Small intestine (tissue), 7 donors: ENCODE data around the gene CRABP2. TPM values are rescaled to one million over a fixed set of nuclear protein-coding genes. Genes with fewer than 3 reads are reported as not detected.

Experiments used
- DNase-seq, 2 donors: peaks; one replicate each; pipeline versions ENCODE4 v3.0.0 to v3.0.0-alpha.2; 2013
- FAIRE-seq: peaks from 2 replicates; lab custom pipeline; 2012; peaks lifted over from hg19 to GRCh38; lab: Jason Lieb, UNC
- H3K27ac ChIP-seq, 3 donors: one replicate each; pipeline ENCODE4 v1.5.1; 2013; ENCODE audit warnings: low read length in 2 of 3, mild to moderate bottlenecking in 2 of 3, control low read depth in 1 of 3, inconsistent platforms in 1 of 3, low read depth in 1 of 3, moderate library complexity in 1 of 3
- H3K27me3 ChIP-seq, 3 donors: one replicate each; pipeline ENCODE4 v1.6.1; 2013; ENCODE audit warnings: low read length in 3 of 3, inconsistent platforms in 1 of 3; ENCODE audit not compliant: control insufficient read depth in 3 of 3, insufficient read depth in 3 of 3
- H3K36me3 ChIP-seq, 3 donors: one replicate each; pipeline ENCODE4 v1.6.1; 2013; ENCODE audit warnings: low read length in 3 of 3, inconsistent platforms in 1 of 3, low read depth in 1 of 3, mild to moderate bottlenecking in 1 of 3, moderate library complexity in 1 of 3; ENCODE audit not compliant: control insufficient read depth in 3 of 3, insufficient read depth in 2 of 3
- H3K4me1 ChIP-seq, 3 donors: one replicate each; pipeline ENCODE4 v1.6.1; 2013; ENCODE audit warnings: low read length in 2 of 3, inconsistent platforms in 1 of 3, low read depth in 1 of 3, mild to moderate bottlenecking in 1 of 3, moderate library complexity in 1 of 3; ENCODE audit not compliant: control insufficient read depth in 3 of 3, insufficient read depth in 2 of 3
- H3K4me3 ChIP-seq, 3 donors: one replicate each; pipeline ENCODE4 v1.5.1; 2013; ENCODE audit warnings: low read length in 3 of 3, control low read depth in 1 of 3, inconsistent platforms in 1 of 3, low read depth in 1 of 3, mild to moderate bottlenecking in 1 of 3, moderate library complexity in 1 of 3
- H3K9me3 ChIP-seq, 2 donors: one replicate each; pipeline ENCODE4 v1.6.1; 2013; ENCODE audit warnings: low read depth in 1 of 2, low read length in 1 of 2; ENCODE audit not compliant: control insufficient read depth in 2 of 2, insufficient read depth in 1 of 2
- WGBS, 3 donors: extraction: QIAGEN DNeasy Blood & Tissue Kit; methylation state at CpG; one replicate each; pipeline ENCODE4 v1.1.7; 2013; 5-methylcytosine and 5-hydroxymethylcytosine counted together
- polyA plus RNA-seq, 4 donors: library from polyadenylated mRNA; stranded (reverse) in 3 of 4; unstranded in 1 of 4; fragments of 200-250 nt in 3 of 4; fragments of 120-200 nt in 1 of 4; gene quantifications; one replicate each; pipeline versions ENCODE4 v1.2.1 to v1.2.3, GENCODE V29; 2013
- donor health status: healthy with polysubstance abuse.
- donor health status: control.
- donor health status: control.
- donor health status: Bipolar disorder and iron deficiency.
- donor health status: healthy.

The CRABP2 gene
- polyA plus RNA-seq, 4 donors, result 0.81 to 3.1 (median 1.4) TPM

DNA sequence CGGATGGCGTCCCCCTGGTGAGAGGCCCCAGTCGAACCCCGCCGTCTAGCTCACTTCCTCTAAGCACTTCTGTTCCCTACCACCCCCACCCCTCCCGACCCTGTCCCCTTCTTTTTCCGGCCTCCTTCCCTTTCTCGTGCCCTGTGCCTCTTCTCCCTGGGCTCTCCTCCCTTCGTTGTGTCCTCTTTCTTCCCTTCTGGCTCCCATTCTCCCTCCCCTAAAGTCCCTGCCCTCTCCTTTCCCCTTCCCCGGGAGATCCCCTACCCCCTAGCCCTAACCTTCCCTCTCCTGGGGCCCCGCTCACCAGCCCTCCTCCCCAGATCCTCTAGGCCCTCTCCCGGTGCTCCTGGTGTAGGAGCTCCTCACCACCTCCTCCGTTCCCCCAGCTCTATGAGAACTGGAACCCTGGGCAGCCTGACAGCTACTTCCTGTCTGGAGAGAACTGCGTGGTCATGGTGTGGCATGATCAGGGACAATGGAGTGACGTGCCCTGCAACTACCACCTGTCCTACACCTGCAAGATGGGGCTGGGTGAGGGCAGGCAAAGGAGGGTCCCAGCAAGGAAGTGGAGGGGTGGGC is 47.6 kb downstream of the CRABP2 start:
- H3K27ac ChIP-seq, result no peak overlapping the region
- DNase-seq (no peak), FAIRE-seq (no peak)
- WGBS, 3 donors, result 16 to 28% (median 22%) methylated on average over 15 of the region's 15 CpGs
- no peak overlapping the region for H3K4me3 ChIP-seq
- H3K36me3 ChIP-seq, result peaks cover 0 to 16% (median 0%) of the 10 kb centered on the region in 3 donors
- H3K9me3 ChIP-seq, result no peaks in the 10 kb centered on the region
- peaks cover 0 to 23% (median 0%) of the 10 kb centered on the region in 3 donors for H3K27me3 ChIP-seq
- H3K4me1 ChIP-seq, result peaks cover 2 to 46% (median 15%) of the 10 kb centered on the region in 3 donors

DNA sequence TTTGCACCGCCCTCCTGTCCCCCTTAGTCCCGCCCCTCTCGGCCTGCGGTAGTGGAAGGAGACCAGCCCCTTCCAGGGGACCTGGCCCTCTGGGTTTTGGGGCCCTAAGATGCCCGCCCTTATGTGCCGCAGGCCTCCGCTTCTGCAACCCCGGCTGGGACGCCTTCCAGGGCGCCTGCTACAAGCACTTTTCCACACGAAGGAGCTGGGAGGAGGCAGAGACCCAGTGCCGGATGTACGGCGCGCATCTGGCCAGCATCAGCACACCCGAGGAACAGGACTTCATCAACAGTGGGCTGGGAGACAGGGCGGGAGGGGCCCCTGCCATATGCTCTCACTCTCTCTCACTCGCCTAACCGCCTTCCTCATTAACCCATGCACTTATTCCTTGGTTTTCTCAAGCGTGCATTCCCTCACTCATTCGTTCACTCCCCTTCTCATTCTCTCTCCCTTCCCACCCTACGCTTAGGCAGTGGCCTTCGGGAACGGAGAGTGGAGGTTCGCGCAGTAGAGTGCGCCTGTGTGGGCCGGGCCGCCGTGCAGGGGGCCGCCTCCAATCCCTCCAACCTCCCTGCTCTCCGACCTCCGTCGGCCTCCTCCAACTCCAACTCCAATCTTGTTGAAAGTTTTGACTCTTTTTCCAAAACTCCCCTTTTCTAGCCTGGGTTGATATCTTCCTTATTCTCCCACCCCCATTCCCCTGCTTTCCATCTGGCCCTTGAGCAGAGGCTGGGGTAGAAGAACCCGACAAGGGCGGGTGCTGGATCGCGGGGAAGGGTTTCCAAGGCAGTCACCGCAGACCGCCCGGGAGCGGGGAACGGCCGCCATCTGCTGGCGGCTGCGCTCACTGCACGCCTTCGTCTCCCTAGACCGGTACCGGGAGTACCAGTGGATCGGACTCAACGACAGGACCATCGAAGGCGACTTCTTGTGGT is 48.3 kb downstream of the CRABP2 start:
- FAIRE-seq, result no peak
- H3K36me3 ChIP-seq, result peaks cover 0 to 16% (median 0%) of the 10 kb centered on the region in 3 donors
- peak overlapping the region in 2 of 3 donors; percentile 12 to 24 for H3K4me3 ChIP-seq
- peaks cover 2 to 39% (median 14%) of the 10 kb centered on the region in 3 donors for H3K4me1 ChIP-seq
- H3K27ac ChIP-seq, result peak overlapping the region in 1 of 3 donors; percentile 12
- no peaks in the 10 kb centered on the region for H3K9me3 ChIP-seq
- peaks cover 0 to 23% (median 0%) of the 10 kb centered on the region in 3 donors for H3K27me3 ChIP-seq
- WGBS, 3 donors, result 7 to 26% (median 19%) methylated on average over 54 of the region's 54 CpGs
- DNase-seq, result peak; percentile 62 to 83

DNA sequence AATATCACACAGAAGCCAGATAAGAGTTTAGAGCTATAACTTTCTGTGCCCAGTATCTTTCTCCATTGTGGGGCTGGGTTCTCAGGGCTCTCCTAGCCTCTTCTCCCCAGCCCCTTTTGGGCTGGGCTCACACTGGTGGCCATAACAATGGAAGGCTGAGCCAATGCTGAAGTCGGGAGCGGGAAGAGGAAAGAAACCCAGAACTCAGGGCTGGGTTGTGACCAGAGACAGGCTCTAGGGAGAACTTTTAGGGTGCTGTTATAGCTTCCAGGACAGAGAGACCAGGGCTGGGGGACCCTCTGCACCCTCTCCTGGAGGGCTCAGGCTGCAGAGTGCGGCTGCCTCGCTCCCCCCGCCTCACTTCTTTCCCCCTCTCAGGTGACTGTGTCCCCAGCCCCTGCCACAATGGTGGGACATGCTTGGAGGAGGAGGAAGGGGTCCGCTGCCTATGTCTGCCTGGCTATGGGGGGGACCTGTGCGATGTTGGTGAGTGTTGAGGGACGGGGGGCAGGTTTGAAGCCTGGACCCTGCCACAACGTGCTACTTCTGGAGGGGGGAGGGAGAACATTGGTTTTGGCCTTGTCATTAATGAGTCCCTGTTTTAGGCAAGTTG is 49.4 kb downstream of the CRABP2 start:
- Histone ChIP-seq H3K36me3 (peaks cover 0 to 24% (median 0%) of the 10 kb centered on the region in 3 donors), H3K27ac (no peak overlapping the region), H3K27me3 (peaks cover 0 to 23% (median 0%) of the 10 kb centered on the region in 3 donors), H3K9me3 (no peaks in the 10 kb centered on the region), H3K4me3 (no peak overlapping the region), H3K4me1 (peaks cover 2 to 30% (median 7%) of the 10 kb centered on the region in 3 donors)
- FAIRE-seq (no peak), DNase-seq (no peak)
- 65 to 83% (median 73%) methylated on average over 9 of the region's 9 CpGs for WGBS, 3 donors

DNA sequence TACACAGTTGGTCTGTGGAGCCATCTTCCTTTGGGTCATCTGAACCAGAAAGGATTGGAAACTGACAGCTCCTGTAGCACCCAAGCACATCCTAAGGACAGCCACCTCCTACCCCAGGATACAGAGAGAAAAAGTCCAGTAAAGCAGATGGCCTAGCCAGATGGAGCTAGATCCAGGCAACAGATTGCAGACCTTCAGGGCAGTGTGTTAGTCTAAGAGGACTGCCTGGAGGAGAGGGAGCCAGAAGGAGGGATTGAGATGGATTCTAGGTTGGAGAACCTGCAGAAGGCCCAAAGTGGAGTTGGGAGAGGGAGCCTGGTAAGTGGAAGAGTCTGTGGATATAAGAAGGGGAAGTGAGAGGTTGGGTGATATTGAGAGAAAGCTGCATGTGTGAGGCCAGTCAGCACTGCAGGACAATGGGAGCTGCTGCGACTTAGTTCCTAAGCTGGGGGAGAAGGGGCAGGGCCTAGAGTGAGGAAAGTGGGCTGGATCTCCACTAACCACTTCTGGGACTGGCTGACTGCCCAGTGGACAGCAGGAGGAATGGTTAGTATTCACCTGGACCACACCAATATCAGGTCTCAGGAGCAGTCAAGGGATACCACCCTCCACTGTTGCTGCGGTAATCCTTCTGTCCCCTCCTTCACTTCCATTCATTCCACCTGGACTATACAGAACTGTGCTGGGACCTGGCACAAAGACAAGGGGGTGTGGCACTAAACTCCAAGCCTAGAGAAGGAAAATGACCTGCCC is 50.1 kb downstream of the CRABP2 start:
- Histone ChIP-seq H3K9me3 (no peaks in the 10 kb centered on the region), H3K4me3 (no peak overlapping the region), H3K27me3 (peaks cover 0 to 23% (median 0%) of the 10 kb centered on the region in 3 donors), H3K4me1 (peaks cover 2 to 23% (median 6%) of the 10 kb centered on the region in 3 donors), H3K36me3 (peaks cover 0 to 24% (median 0%) of the 10 kb centered on the region in 3 donors), H3K27ac (no peak overlapping the region)
- 62 to 77% (median 75%) methylated on average over 2 of the region's 2 CpGs for WGBS, 3 donors
- FAIRE-seq, result no peak
- DNase-seq, result peak in 1 of 2 donors; percentile 29

DNA sequence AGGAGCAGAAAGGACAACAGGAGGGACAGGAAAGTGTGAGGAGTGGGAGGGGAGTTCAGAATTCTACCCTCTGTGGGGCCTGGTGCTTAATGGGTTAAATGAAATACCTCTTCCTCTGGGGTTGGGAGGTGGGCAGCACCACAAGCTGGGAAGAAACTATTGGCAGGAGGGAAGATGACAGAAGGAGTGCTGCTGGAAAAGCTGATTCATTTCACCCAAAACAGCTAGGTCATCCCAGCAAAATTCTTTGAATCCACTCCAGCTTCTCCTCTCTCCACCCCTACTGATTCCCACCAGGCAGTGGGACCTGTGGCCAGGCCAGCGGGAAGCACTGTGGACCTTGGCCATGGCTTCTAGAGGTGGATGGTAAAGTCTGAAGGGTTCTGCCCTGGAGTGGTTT is 50.7 kb downstream of the CRABP2 start:
- 83 to 94% (median 85%) methylated on average over 1 of the region's 1 CpG for WGBS, 3 donors
- DNase-seq (no peak), FAIRE-seq (no peak)
- peaks cover 0 to 23% (median 0%) of the 10 kb centered on the region in 3 donors for H3K36me3 ChIP-seq
- H3K9me3 ChIP-seq, result no peaks in the 10 kb centered on the region
- H3K4me3 ChIP-seq, result no peak overlapping the region
- peaks cover under 1 to 19% (median 5%) of the 10 kb centered on the region in 3 donors for H3K4me1 ChIP-seq
- H3K27ac ChIP-seq, result no peak overlapping the region
- peaks cover 0 to 23% (median 0%) of the 10 kb centered on the region in 3 donors for H3K27me3 ChIP-seq

DNA sequence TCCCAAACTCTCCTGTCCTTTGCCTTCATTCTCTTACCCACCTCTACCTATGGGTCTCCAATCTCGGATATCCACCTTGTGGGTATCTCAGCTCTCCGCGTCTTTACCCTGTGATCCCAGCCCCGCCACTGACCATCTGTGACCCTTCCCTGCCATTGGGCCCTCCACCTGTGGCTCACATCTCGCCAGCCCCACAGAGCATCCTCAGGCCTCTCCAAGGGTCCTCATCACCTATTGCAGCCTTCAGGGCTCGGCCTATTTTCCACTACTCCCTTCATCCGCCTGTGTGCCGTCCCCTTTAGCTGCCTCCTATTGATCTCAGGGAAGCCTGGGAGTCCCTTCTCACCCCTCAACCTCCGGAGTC is 52.4 kb downstream of the CRABP2 start:
- no peaks in the 10 kb centered on the region for H3K9me3 ChIP-seq
- peaks cover 0 to 15% (median 0%) of the 10 kb centered on the region in 3 donors for H3K36me3 ChIP-seq
- DNase-seq (no peak), FAIRE-seq (no peak)
- peaks cover 0 to 14% (median 0%) of the 10 kb centered on the region in 3 donors for H3K4me1 ChIP-seq
- peaks cover 0 to 24% (median 0%) of the 10 kb centered on the region in 3 donors for H3K27me3 ChIP-seq
- H3K27ac ChIP-seq, result no peak overlapping the region
- 84 to 89% (median 86%) methylated on average over 9 of the region's 9 CpGs for WGBS, 3 donors
- H3K4me3 ChIP-seq, result no peak overlapping the region

DNA sequence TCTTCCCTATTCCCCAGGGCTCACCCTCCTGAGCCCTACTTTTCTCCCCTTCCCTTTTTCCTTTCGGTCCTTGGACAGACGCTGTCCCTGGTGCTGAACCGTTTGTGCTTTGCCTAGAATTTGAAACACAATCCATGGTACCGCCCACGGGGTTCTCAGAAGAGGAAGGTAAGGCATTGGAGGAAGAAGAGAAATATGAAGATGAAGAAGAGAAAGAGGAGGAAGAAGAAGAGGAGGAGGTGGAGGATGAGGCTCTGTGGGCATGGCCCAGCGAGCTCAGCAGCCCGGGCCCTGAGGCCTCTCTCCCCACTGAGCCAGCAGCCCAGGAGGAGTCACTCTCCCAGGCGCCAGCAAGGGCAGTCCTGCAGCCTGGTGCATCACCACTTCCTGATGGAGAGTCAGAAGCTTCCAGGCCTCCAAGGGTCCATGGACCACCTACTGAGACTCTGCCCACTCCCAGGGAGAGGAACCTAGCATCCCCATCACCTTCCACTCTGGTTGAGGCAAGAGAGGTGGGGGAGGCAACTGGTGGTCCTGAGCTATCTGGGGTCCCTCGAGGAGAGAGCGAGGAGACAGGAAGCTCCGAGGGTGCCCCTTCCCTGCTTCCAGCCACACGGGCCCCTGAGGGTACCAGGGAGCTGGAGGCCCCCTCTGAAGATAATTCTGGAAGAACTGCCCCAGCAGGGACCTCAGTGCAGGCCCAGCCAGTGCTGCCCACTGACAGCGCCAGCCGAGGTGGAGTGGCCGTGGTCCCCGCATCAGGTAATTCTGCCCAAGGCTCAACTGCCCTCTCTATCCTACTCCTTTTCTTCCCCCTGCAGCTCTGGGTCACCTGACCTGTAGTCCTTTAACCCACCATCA is 53.0 kb downstream of the CRABP2 start:
- 55 to 64% (median 59%) methylated on average over 14 to 16 of the region's 16 CpGs for WGBS, 3 donors
- peaks cover 0 to 9% (median 0%) of the 10 kb centered on the region in 3 donors for H3K4me1 ChIP-seq
- H3K27me3 ChIP-seq, result peaks cover 0 to 30% (median 0%) of the 10 kb centered on the region in 3 donors
- peaks cover 0 to 13% (median 0%) of the 10 kb centered on the region in 3 donors for H3K36me3 ChIP-seq
- FAIRE-seq (no peak), DNase-seq (peak in 1 of 2 donors; percentile 67)
- H3K4me3 ChIP-seq, result no peak overlapping the region
- no peaks in the 10 kb centered on the region for H3K9me3 ChIP-seq
- no peak overlapping the region for H3K27ac ChIP-seq
